HG02938 (cell line): ENCODE results near the gene MAGEB18.

Experiments used
- ATAC-seq: cut with Tn5 transposase; IDR thresholded peaks from one replicate; pipeline ENCODE4 v1.9.1; 2021; ENCODE audit warnings: mild to moderate bottlenecking, moderate library complexity; ENCODE audit not compliant: unreplicated experiment

Gene MAGEB18

GRCh38 chrX:26138274-26138673 lies at the start of gene MAGEB18:
TSS of gene MAGEB18 (plus strand) at chrX:26138343. CDS start at chrX:26138986, 643 bp downstream.
- ATAC-seq: no peak

- ATAC-seq: no peak
Measured at GRCh38 chrX:26100421-26100920, 37.7 kb upstream of the MAGEB18 start.

GRCh38 chrX:26109142-26109541 lies 29.0 kb upstream of the MAGEB18 start:
- no peak for ATAC-seq

- no peak for ATAC-seq
Measured at GRCh38 chrX:26146024-26146423, 7.9 kb downstream of the MAGEB18 start.

GRCh38 chrX:26160301-26160700 lies 22.2 kb downstream of the MAGEB18 start, which contains the start of gene MAGEB6B:
TSS of gene MAGEB6B (plus strand) at chrX:26160601. CDS start at chrX:26160601, 0 bp downstream.
- ATAC-seq: no peak
